M059J (cell line): ENCODE measurements around the gene PLCZ1. TPM values are rescaled to one million over a fixed set of nuclear protein-coding genes. Genes with fewer than 3 reads are reported as not detected.
A peak's percentile ranks its signal among the peaks of the same experiment; 100 is the strongest.
"Not testable (repeated sequence)": the region's sequence is repeated elsewhere in the genome, so short reads cannot be mapped to it uniquely, and the experiment has no call there.

Experiments used
- DNase-seq: peaks from one replicate; pipeline ENCODE4 v3.0.0-alpha.2; 2012; ENCODE audit warnings: low read depth
- total RNA-seq: library from RNA; depleted of rRNA; stranded (reverse); fragments of >200 nt; shearing (Covaris generic); gene quantifications from 2 replicates; pipeline ENCODE4 v1.2.3, GENCODE V29; 2014

PLCZ1 gene
- total RNA-seq, 1 experiment from 2014 or later: not detected

DNA sequence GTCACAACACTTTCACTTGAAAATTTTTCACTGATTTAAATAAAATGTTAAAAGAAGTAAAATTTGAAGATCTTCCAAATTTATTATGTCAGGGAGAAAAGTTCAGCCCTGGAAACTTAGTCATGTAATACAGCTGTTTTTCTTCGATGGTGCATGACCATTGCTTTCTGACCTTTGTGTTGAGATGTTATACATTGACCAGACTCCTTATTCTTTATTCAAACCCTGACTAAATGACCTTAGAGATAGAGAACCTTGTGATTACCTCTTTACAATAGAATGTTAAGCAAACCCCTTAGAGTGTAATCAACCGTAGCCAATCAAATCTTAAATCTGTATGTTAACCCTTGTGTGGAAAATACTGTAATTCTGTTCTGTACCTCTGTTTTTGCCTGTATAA lies 34.5 kb downstream of the PLCZ1 start:
- DNase-seq: no peak

DNA sequence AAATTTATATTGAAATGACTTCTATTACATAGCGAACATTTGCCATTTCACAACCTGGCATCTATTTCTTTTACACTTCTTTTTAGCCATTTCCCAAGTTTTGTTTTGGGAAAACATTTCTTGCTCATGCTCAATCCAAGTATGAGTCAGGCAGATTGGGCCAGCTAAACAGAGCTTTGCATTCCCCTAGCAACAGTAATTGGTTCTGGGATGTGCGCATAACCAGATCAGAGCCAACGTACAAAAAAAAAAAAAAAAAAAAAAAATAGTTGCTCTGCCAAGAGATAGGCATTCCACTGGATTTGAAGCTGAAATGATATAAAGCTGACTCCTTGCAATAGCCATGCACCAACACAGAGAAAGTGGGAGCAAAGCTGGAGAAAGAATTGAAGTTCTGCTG lies 37.5 kb downstream of the PLCZ1 start:
- peak; percentile 77 for DNase-seq

DNA sequence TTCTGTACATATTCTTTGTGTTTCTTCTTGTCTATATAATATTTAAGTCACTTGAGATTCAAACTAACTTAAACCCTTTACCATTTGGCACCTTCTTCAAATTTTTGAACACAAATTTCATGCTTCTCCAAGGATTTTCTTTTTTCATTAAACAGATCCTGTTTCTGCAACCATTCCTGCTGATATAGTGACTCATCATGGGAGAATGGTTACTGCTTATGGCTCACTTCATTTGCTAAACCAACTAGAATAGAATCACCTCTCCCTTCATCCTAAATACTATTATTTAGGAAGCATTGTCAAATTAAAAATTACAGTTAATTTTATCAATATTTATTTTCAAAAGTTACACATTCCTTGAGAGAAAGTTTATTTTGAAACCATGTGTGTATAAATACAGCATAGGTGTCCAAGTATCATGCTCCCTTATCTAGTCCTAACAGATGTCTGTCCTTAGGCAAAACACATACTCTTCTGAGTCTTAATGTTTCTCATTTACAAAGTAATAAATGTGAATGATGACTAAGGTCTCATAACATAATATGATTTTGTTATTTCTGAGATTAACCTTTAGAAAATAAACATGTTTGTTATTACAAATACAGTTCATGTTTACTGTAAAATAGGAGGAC lies 40.7 kb downstream of the PLCZ1 start:
- DNase-seq: peak; percentile 47

DNA sequence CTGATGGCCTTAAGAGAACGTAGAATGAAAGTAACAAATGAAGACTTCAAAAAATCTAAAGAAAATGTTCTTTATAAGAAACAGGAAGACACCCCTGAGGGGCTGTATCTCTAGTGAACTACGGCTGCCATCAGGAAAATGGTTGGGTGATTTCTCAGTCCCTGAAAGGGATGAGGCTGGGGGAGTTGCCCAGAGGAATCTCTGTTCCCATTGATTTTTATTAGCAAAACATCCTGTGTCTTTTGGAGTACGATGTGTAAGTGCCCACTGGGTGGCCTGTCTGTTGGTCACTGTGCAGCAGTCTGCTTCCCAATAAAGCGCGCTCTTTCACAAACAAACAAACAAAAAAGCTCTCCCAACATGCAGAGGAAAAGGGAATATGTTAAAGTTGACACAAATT lies 43.8 kb downstream of the PLCZ1 start:
- not testable (repeated sequence) for DNase-seq

DNA sequence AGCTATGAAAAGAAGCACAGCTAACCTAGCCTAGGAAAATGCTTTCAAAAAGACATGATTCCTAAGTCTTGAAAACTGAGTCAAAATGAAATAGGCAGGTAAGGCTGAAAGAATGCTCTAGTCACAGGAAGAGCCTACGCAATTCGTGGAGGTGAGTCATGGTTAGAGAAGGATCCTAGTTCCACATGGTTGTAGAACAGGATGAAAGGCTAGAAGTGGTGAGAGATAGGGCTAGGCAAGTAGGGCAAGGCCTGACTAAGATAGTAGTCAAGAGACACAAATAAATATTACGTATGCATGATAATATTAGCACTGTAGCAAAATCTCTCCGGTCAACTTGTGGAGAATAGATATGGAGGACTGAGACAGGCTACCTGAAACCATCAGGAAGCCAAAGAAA lies 47.2 kb downstream of the PLCZ1 start:
- peak; percentile 88 for DNase-seq

DNA sequence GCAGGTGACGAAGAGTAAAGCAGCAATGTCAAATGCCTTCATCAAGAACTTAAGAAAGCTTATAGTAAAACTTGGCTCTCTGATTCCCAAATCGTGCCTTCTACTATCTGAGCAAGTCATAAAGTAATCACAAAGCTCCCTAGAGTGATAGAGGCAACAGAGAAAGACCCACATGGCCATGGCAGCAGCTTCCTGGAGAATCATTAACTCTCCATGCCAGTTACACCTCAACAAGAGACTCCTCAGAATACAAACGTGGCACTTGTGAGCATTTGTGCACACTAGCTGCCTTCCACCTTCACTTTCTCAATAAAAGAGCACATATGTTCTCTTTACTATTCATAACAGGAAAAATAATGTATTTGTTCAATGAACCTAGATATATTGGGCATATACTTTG lies 48.0 kb downstream of the PLCZ1 start:
- no peak for DNase-seq

DNA sequence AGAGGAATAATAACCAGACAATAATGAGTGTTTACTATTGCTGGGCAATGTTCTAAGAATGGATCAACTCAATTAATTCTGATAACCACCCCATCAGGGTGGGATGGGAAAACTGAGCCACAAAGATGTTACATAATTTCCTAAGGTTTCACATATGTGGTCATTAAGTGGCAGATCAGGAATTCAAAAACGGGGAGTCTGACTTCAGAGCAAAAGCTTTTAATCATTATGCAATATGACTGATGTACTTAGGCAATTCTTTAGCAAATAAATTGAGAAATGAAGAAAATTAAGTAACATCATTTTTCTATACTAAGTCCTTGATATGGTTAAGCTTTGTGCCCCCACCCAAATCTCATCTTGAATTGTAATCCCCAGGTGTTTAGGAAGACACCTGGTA lies 53.4 kb downstream of the PLCZ1 start:
- DNase-seq: no peak

DNA sequence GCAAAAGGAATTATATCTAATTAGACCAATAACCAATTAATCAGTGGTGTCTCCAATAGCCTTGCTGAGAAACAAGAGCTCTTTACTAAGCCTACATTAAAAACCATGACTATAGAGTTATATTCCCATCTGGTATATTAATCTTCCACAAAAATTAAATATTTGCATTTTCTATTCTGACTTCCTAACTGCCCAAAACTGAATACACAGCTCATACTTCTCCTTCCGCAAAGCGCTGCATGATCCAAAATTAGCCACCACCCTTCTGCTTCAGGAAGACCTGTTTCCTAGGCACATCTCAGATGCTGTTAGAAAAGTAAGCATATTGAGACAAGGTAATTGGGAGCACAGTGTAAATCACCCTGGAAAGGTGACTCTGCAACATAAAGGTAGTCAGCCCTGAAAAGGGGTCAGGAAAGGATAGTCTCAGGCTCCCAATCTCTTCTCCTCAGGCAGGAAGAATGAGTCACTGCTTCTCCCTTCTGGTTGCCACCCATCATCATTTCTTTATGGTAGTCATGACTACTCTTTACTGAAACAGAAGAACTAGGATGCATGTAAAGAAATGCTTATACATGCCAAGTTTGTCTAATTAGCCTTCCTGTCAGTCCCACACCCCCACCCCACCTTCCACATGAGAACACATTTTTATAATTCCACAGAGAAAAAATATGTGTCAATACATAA lies 54.3 kb downstream of the PLCZ1 start:
- peak; percentile 60 for DNase-seq

DNA sequence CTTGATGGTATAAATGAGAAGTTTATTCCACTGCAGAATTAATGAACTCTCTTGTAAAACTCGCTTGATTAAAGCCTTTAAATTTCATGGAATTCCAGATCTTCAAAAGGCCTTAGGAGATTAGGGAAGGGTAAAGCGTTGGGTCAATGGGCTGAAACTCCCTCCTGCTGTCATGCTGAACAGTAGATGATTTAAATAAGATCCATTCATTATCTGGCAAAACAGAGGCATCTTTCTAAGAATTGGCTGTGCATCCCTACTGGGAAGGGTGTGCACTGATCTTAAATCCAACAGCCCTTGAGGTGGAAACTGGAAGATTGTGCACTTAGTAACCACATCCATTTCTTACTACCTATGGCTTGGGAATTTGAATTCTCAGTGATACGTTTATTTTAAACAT lies 56.0 kb downstream of the PLCZ1 start:
- DNase-seq: no peak

DNA sequence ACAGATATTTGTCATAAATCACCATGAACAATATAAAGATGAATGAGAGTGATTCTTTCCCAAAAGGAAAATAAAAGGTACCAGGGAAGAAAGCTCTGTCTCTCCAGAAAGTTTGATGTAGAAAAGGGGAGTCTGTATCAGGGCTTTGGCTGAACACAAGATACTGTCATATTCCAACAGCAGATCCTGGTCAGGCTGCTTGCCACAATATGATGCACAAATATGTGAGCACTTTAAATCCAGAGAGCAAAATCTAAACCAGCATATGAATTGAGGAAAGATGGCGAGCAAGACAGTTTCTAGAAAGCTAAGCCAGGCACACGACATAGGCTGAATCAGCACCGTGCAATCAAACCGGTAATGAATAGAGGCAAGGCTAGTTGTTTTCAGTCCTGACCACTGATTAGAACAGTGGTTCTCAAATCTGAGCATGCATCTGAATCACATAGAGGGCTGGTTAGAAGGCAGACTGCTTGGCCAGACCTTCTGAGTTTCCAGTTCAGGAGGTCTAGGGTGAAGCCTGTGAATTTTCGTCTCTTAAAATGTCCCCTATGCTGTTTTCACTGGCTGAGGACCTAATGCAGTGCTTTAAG lies 60.7 kb downstream of the PLCZ1 start:
- no peak for DNase-seq

DNA sequence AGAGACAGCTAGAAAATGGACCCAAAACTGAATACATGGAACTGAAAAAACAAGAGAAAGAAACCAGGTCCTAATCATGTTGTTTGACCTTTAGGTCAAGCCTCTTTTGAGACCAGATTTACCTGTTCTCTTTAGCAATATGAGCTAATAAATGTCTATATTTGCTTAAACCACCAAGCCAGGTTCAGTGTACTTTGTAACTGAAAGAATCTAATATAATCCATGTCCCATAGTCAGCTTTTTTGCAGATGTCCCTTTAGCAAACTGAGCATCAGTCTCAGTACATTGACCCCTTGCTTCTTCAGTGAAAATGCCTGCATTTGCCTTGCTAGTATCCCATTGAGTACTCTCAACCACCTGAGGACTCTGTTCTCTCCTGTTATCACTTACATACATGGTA lies 61.7 kb downstream of the PLCZ1 start:
- DNase-seq: no peak

DNA sequence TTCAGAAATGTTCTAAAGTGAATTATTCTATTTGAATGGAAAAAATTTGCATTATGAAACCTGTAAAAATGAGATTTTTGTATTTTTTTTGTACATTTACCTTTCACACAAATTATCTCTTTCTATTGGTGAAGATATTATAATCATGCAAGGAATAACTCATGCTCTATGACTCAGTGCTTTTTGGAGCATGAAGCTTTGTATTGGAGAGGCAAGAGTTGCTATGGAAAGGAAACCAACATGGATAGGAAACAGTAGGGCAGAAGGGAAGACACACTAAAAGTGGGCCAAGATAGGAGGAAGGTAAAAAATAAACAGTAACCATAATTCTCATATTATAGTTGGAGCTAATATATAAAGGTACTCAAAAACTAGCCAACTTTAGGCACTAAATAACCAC lies 79.0 kb downstream of the PLCZ1 start:
- DNase-seq: no peak

DNA sequence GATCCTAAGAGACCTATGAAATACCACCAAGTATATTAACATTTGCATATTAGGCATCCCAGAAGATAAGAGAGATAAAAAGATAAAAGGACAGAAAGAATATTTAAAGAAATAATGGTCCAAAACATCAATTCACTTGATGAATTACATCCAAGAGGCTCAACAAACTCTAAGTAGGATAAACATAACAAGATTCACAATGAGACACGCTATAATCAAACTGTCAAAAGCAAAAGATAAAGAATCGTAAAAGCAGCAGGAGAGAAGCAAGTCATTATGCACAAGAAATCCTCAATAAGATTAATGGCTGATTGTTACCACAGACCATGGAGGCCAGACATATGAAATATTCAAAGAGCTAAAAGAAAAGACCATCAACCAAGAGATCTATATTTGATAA lies 79.6 kb downstream of the PLCZ1 start:
- DNase-seq: no peak

DNA sequence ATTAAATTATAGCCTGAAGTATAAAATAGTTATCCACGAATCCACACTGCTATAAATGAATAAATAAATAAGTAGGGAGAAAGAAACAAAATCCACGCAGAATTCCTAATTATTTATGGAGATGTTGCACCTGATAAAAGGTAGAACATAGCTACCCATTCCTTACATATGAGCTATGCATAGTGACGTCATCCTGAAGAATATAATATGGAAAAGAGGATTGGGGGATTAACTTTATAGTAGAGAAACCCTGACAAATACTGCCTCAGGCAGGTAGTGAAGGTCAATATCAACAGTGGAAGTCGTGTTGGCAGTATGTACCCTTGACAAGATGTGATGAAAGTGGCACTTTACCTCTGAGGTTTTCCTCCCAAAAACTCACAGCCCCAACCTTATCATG lies 82.5 kb downstream of the PLCZ1 start:
- DNase-seq: no peak

DNA sequence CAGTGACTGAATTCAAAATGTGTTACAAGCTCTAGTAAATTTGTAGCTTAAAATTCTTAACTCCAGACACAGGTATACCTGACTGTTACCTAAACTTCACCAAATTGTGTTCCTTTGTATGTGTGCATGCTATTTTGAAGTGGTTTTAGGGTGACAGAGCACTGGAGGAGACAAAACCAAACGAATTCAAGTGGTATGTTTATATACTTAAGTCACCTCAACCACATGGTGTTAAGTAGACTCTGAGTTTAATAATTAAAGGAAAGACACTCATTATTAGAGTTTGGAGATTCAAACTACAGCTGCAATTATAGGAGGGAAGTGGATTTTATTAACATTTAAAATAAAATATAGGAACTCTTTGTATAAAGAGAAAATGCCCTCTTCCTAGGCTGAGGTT lies 84.3 kb downstream of the PLCZ1 start:
- DNase-seq: no peak

DNA sequence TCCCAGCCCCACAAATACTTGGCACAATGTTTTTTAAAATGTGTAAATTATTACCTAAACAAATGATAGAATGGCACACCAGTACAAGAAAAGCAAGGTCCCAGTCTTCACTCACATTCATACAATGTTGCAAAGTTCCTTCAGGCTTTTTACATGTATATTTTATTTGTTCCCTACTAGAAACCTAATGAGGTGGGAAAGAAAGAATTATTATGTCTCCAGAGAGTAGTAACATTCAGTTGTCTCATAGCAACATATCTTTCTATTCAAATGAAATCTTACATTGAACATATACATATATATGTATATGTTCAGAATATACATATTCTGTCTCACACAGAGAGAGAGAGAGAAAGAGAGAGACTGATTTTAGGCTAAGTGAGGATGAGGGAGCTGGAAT lies 85.2 kb downstream of the PLCZ1 start:
- DNase-seq: no peak

DNA sequence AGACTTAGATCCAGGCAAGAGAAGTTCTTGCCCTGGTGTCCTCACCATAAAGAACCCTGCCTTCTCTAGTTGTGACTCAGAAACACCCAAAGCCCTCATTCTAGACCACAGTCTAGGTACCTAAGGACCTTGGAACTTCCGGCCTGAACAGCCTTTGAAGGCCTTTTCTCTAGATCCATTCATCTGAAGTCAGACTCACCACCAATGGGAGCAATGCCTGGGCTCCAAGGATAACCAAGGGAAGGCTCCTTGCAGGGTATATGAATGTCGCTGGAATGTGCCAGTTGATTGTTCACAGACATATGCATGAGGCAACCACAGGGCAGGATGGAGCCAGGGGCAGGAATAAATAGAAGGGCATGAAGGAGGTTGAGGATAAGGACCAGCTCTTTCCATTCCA lies 86.3 kb downstream of the PLCZ1 start:
- DNase-seq: peak; percentile 7

DNA sequence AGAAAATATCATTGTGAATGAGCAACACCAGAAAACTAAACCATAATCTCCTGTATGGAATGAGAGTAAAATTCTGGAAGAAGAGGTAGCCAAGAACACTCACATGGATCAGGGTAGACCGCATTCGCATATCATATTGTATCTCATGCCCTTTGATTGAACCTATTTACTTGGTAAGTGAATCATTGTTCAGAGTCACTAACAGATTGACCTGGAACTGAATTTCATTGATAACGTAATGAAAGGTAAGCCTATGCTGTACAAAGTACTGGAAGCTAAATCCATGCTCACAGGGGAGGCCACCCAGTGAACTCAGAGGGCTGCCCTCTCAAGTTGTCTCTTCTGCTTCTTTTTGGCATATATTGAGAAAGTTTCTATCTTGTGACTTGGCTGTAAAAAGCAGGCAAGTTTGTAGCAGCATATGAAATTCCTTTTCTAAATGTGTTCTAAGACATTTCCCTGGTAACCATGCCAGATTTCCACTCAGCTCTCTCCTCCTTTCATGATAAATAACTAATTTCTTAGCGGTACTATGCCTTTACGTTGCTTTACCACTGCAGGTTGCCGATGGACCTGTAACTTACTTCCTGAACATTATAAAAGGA lies 91.4 kb downstream of the PLCZ1 start:
- no peak for DNase-seq

DNA sequence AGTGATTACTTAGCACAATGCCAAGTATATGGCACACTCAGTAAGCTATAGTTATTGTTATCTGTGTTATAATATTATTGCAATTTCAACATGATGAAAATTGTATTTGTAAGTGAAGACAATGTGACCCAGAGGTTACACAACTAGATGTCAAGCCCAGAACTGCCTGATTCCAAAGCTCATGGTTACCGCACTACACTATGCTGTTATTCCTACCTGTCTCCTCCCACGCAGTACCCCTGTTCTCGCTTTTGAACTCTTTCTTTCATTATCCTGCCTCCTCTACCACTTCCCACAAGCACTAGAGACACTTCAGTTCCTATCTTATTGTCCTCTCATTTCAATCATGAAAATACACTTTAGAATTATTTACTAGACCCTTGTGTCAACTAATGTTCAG lies 93.2 kb downstream of the PLCZ1 start:
- no peak for DNase-seq

DNA sequence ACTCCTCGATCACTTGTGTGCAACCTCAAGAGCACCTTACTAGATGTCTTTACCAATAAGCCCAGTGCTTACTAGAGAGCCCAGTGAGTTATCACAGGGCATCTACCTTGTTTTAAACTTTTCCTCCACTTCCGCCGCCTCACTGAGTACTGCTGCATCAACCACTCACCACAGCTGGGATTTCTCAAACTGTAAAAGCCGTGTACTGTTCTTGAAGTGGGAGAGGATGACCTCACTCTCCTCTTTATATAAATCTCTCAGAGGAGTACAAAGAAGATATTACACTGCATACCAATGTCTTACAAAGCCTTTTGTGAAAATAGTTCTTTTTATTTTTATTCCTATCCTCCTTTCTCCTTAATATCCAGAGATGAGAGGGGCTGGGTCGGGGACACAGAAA lies 94.1 kb downstream of the PLCZ1 start:
- DNase-seq: peak; percentile 2

DNA sequence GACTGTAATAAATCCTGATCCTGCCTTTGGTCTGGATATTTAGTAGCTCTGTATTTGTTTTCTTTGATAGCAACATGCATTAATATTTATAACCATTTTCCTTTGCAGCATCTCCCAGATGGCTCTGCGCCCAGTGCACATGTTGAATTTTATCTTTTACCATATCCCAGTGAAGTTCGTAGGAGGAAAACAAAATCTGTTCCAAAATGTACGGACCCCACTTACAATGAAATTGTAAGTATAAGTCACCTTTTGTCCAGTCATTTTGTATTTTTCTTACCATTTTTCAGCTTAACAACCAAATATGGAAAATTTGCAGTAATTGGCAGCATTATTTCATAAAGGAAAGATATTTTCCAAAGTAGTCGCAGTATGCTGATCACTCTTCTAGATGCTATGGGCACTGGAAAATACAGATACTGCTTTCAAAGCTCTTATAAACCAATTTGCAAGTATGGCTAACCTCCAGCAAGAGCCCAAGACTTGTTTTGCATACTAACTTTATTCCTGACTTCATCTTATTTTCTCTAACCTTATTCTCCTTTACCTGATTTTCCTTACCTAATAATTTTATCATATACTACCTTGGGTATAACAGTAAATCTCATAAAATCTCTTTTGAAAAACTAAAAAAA lies 97.4 kb downstream of the PLCZ1 start:
- DNase-seq: no peak

DNA sequence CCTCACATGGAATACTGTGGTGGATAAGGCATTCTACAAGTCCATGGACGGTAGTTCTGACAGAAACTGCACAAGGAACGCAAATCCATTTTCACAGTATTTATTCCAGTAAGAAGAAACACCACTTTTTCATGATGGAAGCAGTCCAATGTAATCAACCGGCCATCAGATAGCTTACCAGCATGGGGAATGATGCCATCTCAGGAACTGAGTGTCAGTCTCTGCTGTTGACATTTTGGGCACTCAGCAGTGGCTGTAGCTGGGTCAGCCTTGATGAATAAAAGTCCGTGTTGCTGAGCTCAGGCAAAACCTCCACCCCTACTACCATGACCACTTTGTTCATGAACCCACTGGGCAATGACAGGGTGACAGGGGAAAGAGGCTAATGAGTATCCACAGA lies 103.4 kb downstream of the PLCZ1 start:
- no peak for DNase-seq
